ENCODE measurements around the gene CD160.
"Not testable (repeated sequence)": the region's sequence is repeated elsewhere in the genome, so short reads cannot be mapped to it uniquely, and the experiment has no call there.

DNA sequence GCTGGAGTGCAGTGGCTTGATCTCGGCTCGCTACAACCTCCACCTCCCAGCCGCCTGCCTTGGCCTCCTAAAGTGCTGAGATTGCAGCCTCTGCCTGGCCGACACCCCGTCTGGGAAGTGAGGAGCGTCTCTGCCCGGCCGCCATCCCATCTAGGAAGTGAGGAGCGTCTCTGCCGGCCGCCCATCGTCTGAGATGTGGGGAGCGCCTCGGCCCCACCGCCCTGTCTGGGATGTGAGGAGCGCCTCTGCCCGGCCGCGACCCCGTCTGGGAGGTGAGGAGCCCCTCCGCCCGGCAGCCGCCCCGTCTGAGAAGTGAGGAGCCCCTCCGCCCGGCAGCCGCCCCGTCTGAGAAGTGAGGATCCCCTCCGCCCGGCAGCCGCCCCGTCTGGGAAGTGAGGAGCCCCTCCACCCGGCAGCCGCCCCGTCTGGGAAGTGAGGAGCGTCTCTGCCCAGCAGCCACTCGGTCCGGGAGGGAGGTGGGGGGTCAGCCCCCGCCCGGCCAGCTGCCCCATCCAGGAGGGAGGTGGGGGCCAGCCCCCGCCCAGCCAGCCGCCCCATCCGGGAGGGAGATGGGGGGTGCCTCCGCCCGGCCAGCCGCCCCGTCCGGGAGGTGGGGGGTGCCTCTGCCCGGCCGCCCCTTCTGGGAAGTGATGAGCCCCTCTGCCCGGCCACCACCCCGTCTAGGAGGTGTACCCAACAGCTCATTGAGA lies 45.1 kb downstream of the CD160 start:
- not testable (repeated sequence) for TF ChIP-seq POLR2A (IDR thresholded peaks at IDR 0.05; ENCODE audit: extremely low read depth, insufficient read length)
- TF ChIP-seq, protein P1, sequence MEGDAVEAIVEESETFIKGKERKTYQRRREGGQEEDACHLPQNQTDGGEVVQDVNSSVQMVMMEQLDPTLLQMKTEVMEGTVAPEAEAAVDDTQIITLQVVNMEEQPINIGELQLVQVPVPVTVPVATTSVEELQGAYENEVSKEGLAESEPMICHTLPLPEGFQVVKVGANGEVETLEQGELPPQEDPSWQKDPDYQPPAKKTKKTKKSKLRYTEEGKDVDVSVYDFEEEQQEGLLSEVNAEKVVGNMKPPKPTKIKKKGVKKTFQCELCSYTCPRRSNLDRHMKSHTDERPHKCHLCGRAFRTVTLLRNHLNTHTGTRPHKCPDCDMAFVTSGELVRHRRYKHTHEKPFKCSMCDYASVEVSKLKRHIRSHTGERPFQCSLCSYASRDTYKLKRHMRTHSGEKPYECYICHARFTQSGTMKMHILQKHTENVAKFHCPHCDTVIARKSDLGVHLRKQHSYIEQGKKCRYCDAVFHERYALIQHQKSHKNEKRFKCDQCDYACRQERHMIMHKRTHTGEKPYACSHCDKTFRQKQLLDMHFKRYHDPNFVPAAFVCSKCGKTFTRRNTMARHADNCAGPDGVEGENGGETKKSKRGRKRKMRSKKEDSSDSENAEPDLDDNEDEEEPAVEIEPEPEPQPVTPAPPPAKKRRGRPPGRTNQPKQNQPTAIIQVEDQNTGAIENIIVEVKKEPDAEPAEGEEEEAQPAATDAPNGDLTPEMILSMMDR (IDR thresholded peaks at IDR 0.05; ENCODE audit: low read depth, low read length), result not testable (repeated sequence)
- TF ChIP-seq, protein P2, sequence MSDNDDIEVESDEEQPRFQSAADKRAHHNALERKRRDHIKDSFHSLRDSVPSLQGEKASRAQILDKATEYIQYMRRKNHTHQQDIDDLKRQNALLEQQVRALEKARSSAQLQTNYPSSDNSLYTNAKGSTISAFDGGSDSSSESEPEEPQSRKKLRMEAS (IDR thresholded peaks at IDR 0.05; ENCODE audit: low read depth, low read length), result not testable (repeated sequence)
